Activated CD8-positive, alpha-beta memory T cell treated with anti-CD3 and anti-CD28 coated beads, Interleukin-2, amount 50 U/mL, for 1 hour (primary cell): ENCODE data around the gene UROC1.
"Not testable (repeated sequence)": the region's sequence is repeated elsewhere in the genome, so short reads cannot be mapped to it uniquely, and the experiment has no call there.

Experiments used
- DNase-seq: peaks from one replicate; pipeline ENCODE4 v3.0.0-alpha.2; 2020; ENCODE audit errors: extremely low read depth

UROC1 gene

DNA sequence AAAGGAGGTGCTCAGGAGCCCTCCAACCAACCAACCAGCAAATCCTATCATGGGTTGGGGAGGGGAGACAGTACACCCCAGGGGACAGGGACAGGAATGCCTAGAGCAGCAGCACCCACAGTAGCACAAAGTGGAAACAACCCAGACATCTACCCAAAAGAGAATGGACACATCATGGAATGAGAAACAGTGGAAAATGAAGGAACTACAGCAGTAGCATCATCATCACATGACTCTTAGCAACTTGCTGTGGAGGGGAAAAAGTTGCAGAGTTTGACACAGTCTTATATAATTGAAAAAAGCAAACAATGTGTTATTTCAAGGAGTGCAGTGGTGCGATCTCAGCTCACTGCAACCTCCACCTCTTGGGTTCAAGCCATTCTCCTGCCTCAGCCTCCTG is 30.1 kb upstream of the UROC1 start:
- no peak for DNase-seq

DNA sequence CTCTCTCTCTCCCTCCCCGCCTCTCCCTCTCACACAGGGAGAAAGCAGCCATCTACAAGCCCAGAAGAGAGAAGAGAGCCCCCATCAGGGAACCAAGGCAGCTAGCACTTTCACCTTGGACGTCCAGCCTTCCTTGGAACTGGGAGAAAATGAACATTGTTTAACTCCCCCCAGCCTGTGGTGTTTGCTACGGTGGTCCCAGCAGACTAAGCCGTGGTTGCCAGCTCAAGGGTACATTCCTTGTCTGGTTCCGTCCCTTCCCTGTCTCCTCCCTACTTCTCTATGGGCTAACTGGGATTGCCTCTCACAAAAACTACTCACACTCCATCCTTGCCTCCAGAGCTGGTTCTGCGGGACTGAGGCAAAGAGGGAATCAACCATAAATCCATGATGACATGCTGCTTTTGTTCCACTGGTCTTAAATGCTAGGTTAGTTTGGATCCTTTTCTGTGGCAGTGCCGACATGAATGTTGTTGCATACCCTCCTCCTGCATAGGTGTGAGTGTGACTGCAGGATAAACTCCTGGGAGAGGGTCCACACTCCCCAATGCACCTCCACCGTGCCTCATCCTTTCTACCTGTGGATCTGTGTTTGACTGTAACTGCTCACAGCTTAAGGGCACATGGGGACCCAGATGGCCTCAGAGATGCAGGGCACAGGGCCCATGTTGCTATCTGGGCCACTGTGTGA is 29.1 kb upstream of the UROC1 start:
- no peak for DNase-seq

DNA sequence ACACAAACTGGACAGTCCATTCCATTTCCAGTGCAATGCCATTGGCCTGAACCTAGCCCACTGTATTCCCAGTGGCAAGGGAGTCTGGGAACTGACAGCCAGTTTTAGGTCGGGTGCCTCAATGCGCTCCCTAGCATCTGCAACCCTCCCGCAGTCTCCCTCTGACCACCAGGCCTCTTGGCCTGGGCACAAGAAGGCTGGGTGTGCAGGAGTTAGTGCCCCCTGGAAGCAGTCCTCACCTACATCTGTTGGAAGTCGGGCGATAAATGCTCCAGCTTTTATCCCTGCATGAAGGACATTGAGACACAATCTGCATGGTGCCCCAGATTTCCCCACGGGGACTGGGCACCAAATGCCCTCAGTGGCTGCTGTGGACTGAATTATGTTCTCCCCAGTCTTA is 28.4 kb upstream of the UROC1 start:
- DNase-seq = no peak

DNA sequence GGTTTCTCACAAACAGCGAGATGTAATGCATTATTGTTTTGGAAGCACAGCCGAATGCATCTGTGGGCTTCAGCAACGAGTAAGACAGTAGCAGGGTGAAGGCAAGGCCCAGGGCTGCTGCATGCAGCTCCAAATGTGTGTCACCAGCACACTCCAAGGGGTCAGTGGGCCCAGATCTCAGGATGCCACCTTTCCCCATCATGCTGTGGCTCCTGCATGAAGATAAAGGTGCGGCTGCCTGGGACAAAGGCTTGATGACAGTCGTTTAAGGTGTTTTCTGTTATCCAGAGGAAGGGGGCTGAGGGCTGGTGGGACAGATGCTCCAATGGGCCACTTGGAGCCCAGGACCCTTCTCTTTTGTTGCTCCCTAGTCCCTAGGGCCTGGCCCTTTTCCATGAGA is 28.0 kb upstream of the UROC1 start:
- DNase-seq = no peak

DNA sequence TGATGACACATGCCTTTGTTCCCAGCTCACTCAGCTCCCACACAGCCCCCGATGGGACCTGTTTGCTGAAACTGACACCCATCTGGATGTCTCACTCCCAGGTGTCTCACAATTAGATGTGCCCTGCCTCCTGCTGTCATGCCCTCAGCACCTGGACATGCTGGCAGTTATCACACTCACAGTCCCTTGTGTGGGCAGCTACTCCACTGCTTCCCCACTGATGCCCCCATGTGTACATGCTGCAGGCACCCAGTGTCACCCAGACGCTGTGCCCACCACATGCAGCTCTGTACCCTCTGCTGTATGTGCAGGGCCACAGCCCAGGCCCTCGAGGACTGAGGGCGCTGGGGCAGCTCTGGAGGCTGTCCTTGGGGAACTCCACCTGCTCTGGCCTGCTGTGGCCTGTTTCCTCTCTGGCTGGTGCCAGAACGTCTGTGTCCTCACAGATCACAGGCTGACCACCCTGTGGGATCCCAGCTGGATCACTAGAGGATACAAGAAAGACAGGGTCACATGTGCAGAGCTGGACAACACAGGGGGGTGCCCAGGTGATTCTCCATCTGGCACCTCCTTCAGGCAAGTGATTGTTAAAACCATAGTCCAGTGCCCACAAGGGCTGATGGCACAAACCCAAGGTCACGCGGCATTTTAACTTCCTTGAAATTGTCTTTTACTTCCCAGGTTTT is 27.2 kb upstream of the UROC1 start:
- DNase-seq = no peak

DNA sequence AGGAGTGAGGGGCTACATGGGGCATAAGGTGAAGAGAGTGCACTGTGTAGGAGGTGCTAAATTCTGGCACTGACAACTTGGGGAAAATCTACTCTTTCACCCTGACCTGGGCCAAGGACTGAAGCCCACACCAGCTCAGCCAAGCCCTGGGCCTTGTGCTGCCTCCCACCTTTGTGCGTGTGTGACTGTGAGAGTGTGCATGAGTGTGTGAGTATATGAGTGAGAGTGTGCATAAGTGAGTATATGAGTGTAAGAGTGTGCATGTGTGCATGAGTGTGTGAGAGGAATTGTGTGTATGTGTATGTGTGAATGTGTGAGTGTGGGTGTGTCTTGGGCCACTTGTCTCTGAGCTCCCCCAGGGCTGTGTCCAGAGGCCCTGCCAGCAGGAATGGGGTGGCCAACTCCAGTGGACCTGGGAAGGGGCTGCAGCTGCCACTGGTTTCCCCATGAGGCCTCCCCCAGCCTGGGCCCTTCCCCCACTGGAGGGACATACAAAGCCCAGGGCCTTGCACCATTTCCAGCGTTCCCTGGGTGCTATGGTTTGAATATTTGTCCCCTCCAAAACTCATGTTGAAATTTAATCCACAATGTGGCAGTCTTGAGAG is 26.0 kb upstream of the UROC1 start:
- no peak for DNase-seq

DNA sequence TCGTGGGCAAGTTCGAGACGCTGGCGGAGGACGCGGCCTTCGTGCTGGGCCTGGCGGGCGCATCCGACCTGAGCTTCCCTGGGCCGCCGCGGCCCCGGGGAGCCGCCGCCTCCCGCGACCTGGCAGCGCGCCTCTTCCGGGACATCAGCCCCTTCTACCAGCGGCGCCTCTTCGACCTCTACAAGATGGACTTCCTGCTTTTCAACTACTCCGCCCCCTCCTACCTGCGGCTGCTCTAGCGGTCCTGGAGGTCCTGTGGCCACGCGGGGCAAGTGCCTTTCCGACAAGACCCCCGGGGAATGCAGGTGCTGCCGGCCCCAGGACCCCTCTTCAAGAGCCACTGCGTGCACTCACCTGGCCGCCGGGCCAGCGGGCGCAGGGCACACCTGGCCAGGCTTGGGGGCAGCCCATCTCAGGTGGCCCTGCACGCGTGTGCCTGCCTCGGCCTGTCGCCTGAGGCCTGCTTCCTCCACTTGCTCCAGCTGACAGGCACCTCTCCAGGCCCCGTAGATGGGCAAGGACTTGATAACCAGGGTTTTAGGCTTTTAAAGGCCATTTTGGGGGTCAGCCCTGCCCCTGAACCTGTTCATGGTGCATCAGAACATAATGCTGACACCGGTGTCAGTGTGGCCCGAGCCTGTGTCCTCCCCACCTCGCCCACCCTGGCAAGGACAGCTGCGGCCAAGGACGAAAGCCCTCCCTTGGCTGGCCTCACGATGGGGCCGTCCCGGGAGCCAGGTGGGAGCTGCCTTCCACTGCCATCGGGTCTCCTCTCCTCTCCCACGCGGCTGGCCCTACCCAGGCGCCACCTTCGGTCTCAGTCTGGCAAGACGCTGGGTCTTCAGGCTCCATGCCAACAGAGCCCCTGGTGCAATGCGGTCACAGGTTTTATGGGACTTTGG is 25.0 kb upstream of the UROC1 start:
- no peak for DNase-seq

DNA sequence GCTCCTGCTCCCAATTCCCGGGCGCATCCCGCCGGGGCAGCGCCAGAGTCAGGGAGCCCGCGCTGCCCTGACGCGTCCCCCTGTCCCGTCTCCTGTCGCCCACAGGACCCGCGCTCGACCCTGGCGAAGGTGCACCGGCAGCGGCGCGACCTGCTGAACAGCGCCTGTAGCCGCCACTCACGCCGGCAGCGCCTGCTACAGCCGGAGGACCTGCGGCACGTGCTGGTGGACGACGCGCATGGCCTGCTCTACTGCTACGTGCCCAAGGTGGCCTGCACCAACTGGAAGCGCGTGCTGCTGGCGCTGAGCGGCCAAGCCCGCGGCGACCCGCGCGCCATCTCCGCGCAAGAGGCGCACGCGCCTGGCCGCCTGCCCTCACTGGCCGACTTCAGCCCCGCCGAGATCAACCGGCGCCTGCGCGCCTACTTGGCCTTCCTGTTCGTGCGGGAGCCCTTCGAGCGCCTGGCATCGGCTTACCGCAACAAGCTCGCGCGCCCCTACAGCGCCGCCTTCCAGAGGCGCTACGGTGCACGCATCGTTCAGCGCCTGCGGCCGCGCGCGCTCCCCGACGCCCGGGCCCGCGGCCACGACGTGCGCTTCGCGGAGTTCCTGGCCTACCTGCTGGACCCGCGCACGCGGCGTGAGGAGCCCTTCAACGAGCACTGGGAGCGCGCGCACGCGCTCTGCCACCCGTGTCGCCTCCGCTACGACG is 24.2 kb upstream of the UROC1 start:
- no peak for DNase-seq

DNA sequence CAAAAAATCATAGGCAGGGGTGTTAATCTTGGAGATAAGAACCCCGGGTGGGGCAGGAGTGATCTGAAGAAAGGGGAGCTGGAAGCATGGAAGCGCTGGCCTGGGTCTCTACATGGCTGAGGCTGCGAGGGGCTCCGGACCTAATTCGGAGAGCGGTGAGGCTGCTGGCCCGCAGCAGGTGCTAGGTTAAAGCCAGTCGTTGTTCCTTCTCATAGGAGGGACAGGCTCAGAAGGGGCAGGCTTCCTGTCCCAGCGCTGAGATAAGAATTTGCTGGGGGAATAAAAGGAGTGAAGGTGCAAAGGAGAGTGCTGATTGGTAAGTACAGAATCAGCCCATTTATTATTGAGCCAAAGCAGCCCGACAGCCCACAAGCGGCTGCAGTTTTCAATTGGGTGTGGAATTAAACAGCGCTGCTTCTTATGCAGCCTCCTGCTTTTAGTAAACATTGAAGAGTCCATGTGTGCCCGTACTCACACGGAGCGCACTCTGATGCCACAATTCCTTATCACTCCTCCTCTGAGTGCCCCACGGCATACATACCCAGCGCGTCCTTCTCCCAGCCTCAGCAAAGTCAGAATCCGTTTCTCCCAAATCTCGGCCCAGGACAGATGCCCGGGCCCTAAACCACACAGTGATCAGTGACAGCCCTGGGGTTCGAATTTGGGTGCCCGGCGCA is 23.5 kb upstream of the UROC1 start:
- no peak for DNase-seq

DNA sequence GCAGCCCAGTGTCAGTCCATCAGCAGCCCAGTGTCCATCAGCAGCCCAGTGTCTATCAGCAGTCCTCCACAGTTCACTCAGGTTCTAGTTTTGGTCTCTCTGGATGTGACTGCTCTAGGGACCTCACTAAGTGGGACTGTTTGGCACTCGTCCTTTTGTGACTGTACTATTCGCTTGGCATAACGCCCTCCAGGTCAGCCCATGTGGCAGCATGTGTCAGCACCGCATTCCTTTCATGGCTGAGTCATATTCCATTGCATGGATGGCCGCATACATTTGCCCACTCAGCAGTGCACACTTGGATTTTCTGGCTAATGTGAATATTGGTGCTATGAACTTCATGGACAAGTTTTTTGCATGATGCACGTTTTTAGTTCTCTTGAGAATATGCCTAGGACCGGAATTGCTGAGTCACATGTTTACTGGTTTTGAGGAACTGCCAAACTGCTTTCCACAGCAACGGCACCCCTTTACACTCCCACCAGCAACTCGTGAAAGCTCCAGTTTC is 22.8 kb upstream of the UROC1 start:
- no peak for DNase-seq

DNA sequence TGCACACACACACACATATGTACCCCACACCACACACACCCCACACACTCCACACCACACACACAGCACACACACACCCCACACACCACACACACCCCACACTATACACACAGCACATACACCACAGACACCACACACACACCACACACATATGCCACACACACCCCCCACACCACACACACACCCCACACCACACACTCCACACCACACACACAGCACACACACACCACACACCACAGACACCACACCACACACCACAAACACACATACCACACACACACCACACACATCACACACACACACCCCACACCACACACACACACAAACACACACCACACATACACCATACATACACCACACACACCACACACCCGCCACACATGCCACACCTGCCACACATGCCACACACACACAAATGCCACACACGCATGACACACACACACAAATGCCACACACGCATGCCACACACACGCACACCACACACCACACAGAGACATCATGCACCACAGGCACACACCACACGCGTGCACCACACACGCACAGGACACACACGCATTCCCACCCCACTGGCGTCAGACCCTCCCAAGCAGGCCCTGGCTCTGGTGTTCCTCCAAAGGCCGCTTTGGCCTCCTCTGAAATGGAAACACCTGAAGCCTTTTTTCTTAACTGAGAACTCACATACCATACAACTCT is 22.1 kb upstream of the UROC1 start:
- no peak for DNase-seq

DNA sequence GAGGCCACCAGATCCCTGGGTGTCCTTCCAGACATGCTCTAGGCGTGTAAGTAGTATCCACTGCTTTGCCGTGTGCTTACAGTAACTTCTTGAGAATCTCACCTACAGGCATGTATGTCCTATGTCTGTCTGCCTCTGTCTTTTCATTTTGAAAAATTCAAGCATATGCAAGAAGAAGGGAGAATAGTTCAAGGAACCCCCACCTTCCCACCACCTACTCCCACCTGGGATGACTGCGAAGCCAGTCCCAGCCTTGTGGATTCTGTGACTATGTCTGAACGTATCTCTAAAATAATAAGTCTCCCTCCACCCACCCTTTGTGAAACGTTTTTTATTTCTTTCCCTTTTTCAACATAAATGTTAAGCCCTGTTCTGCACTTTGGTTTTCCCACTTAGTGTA is 21.4 kb upstream of the UROC1 start:
- DNase-seq = no peak

DNA sequence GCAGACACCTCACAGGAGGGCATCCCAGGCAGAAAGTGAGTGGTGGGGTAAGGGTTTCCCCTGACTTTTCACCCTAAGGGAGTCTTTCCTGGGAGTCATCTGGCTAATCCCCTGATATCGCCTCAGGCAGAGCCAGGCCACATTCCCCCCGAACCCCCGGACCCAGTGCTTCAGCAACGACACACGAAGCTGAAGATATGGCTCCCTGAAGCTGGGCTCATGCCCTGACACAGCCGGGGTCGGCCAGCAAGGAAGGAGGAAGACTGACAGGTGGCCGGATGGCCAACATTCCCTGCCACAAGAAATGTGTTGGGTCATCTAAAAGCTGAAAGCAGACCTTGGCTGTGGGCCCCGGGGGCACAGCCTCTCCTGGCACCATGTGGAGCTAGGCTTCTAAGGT is 20.7 kb upstream of the UROC1 start:
- no peak for DNase-seq

DNA sequence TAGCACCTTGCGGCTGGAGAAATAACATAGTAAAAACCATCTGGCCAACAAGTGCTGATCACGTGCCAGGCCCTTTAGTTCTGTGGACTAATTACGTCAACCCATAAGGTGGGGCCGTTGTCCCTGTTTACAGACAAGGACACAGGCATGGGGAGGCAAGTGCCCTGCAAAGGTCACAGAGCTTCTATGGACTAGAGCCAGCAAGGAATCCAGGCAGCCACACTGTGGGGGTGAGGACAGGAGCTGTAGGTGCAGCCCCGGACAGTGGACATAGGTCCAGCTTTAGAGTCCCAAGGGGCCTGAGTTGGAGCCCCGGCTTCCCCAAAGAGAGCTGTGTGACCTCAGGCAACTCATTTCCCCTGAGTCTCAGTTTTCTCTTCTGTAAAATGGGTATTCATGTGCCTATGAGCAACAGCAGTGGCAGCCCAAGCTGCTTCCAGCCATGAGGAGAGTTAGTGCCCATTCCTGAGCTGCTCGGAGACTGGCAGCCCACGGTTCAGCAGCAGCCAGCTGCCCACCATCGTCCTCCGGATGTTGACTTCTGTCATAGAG is 20.2 kb upstream of the UROC1 start:
- DNase-seq = no peak

DNA sequence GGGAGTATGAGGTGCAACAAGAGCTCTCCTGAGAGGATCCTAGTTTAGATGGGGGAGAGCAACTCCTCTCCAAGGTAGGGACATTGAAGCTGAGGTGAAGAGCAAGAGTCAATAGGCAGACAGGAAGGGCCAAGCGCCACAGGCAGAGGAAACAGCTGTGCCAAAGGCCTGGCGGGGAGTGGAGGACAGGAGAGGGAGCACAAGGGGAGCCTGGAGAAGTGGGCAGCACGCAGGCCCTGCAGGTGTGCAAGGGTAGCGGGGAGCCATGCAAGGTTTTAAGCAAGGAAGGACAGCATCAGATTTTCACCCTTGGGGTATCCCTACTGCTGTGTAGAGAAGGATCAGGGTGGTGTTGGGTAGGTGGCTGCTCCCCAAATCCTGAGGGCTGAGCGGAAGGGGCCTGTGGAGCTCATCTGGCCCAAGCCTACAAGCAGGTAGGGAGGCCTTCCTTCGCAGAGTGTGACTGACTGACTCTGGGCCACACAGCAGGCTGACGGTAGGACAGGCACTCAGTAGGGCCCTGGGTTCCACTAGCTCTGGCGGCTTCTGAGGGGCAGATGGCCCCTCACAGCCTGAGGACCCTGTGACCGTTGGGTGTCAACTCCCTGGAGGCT is 19.6 kb upstream of the UROC1 start:
- DNase-seq = no peak

DNA sequence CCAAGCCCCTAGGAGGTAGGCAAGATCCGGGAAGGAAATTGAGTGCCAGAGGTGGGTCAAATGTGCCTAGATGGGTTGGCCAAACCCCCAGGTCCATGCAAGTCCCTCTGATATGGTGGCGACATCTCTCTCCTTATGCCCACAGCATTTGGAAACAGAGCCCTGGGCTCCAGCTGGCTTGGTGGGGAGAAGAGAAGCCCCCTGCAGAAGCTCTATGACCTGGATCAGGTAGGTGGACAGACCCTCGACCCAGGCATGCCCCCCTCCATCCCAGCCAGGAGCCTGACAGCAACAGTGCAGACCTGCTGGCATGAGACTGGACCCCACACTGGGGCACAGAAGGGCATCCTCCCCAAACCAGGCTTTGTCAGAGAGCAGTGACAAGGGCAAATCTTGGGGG is 18.6 kb upstream of the UROC1 start:
- no peak for DNase-seq

DNA sequence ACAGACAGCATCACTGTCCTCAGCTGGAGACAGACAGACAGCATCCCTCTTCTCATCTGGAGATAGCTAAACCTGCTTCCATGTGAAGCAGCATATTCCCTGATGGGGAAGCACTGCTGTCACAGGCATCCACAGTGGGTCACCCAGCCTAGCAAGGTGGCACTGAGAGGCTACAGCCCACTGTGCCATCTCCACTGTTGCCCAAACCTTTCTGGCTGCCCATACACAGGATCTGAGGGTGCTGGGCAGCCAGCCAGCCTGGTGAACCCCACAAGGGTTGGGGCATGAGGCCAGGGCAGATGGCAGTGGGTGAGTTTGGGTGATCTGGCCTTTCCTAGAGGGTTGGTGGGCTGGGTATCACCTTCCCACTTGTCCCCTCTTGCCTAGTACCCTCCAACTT is 18.1 kb upstream of the UROC1 start:
- no peak for DNase-seq

DNA sequence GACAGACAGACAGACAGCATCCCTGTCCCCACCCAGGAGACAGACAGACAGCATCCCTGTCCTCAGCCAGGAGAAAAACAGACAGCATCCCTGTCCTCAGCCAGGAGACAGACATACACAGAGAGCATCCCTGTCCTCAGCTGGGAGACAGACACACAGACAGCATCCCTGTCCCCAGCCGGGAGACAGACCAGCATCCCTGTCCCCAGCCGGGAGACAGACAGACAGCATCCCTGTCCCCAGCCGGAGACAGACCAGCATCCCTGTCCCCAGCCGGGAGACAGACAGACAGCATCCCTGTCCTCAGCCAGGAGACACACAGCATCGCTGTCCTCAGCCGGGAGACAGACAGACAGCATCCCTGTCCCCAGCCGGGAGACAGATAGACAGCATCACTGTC is 17.1 kb upstream of the UROC1 start:
- not testable (repeated sequence) for DNase-seq

DNA sequence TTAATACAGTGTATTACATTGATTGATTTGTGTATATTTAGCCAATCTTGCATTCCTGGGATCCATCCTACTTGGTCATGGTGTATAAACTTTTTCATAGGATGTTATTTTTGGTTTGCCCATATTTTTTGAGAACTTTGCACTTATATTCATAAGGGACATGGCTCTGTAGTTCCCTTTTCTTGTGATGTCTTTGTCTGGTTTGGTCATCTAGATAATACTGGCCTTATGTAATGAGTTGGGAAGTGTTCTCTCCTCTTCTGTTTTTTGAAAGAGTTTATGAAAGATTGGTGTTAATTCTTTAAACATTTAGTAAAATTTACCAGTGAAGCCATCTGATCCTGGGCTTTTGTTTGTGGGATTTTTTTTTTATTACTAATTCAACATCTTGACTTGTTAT is 15.9 kb upstream of the UROC1 start:
- no peak for DNase-seq

DNA sequence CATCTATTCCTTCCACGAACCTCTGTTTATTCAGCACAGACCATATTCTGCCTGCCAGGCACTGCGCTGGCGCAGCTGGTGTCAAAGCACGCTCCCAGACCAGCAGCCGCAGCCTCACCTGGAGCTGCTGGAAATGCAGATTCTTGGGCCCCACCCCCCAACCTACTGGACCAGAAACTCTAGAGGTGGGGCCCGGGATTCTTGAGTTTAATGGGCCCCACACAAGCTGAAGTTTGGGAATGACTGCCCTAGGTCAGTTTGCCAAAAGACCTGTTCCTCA is 13.4 kb upstream of the UROC1 start:
- DNase-seq = no peak
